Heart right ventricle (tissue), 16 donors: ENCODE results near the gene C1orf105. TPM values are rescaled to one million over a fixed set of nuclear protein-coding genes. Genes with fewer than 3 reads are reported as not detected.

Experiments
- ATAC-seq, 8 donors: fragments of 200-7000 bp; cut with Tn5 transposase; one replicate each; pipeline ENCODE4 v1.9.1; 2020; ENCODE audit warnings: mild to moderate bottlenecking in 8 of 8, moderate library complexity in 8 of 8, moderate number of reproducible peaks in 1 of 8
- DNase-seq, 2 donors: peaks; one replicate each; pipeline ENCODE4 v3.0.0-alpha.2; 2020
- H3K27ac ChIP-seq, 10 donors: fragments of 200-600 bp; sonication (generic) in 2 of 10; one replicate each; pipeline versions ENCODE4 v1.5.0 to v1.8.0; 2020 to 2022; ENCODE audit warnings: mild to moderate bottlenecking in 3 of 10
- H3K27me3 ChIP-seq, 7 donors: fragments of 200-600 bp; one replicate each; pipeline ENCODE4 v1.8.0; 2021 to 2022; ENCODE audit warnings: mild to moderate bottlenecking in 2 of 7
- H3K36me3 ChIP-seq, 9 donors: fragments of 200-600 bp; sonication (generic) in 1 of 9; one replicate each; pipeline versions ENCODE4 v1.5.0 to v1.8.0; 2020 to 2022; ENCODE audit warnings: mild to moderate bottlenecking in 2 of 9
- H3K4me1 ChIP-seq, 9 donors: fragments of 200-600 bp; sonication (generic) in 1 of 9; one replicate each; pipeline versions ENCODE4 v1.5.0 to v1.8.0; 2020 to 2022; ENCODE audit warnings: mild to moderate bottlenecking in 4 of 9
- H3K4me3 ChIP-seq, 10 donors: fragments of 200-600 bp; sonication (generic) in 2 of 10; one replicate each; pipeline versions ENCODE4 v1.5.0 to v1.8.0; 2020 to 2022; ENCODE audit warnings: mild to moderate bottlenecking in 7 of 10, moderate library complexity in 2 of 10
- H3K9me3 ChIP-seq, 11 donors: fragments of 200-600 bp in 10 of 11; sonication (generic) in 2 of 11; one replicate each; pipeline versions ENCODE4 v1.5.0 to v1.8.0; 2013 to 2022; ENCODE audit warnings: mild to moderate bottlenecking in 2 of 11, control low read depth in 1 of 11, moderate library complexity in 1 of 11
- WGBS, 2 donors: extraction: QIAGEN DNeasy Blood & Tissue Kit; methylation state at CpG; one replicate each; pipeline ENCODE4 v1.1.7; 2013; ENCODE audit warnings: inconsistent platforms in 1 of 2; 5-methylcytosine and 5-hydroxymethylcytosine counted together
- intact Hi-C, 10 donors: fragments of 100-400 bp; cut with DNase I; formaldehyde crosslinking; loops; one replicate each; pipeline versions ENCODE4 v1.11.1 to v1.14.2; 2022
- polyA plus RNA-seq, 2 donors: library from polyadenylated mRNA; stranded (reverse); fragments of 200-250 nt; gene quantifications; one replicate each; pipeline ENCODE4 v1.2.3, GENCODE V29; 2013
- total RNA-seq, 10 donors: library from RNA; stranded (reverse); fragmentation: NEBNext Ultra II Directional in 3 of 10; extraction: Animal tissue kit (Norgen Biotek cat#: 25700) in 3 of 10; gene quantifications; one replicate each; pipeline versions ENCODE4 v1.2.1 to v1.2.4, GENCODE V29; 2021 to 2023
- TF ChIP-seq, protein P1 (sequence below), 9 donors: fragments of 200-600 bp; sonication (generic) in 2 of 9; IDR thresholded peaks; one replicate each; pipeline versions ENCODE4 v1.5.0 to v1.8.0; 2021 to 2022; ENCODE audit warnings: antibody characterized with exemption in 9 of 9, mild to moderate bottlenecking in 5 of 9, moderate library complexity in 1 of 9
- donor health status: Arrhythmogenic right ventricular cardiomyopathy.
- donor health status: ischemic (EF 13 %, LVEDD 7.1; RV severe dilation, severe dysfunction).
- donor health status: healthy with polysubstance abuse.
- donor health status: DM: no; HTN: yes; CAD: no.
- donor health status: DM: no; HTN: no; CAD: no.
- donor health status: ischemic (EF 25% LVEDD 6.9; RV normal size, moderate dysfunction).
- donor health status: ischemic (EF 25% LVEDD 5.7; RV mildly dilated, moderate dysfunction).
- donor health status: healthy.
- donor health status: DM: yes; HTN: yes; CAD: no.
- donor health status: Ischemic cardiomyopathy.
- donor health status: ischemic (EF 35%, LVEDD 5.7; RV mildly dilated, moderate dysfunction).
- donor health status: nonischemic (EF 11% LVEDD 7.7; RV severe dilation, severe dysfunction).
- donor health status: DM: yes; HTN: yes; CAD: no.
- donor health status: PGD.
- donor health status: ischemic (EF 29% LVEDD 5.4; RV normal size, mild dysfunction).
- donor health status: nonischemic (EF 23%, LVEDD 6.1; RV moderate dilation, normal function).

C1orf105 gene
- total and polyA plus RNA-seq, 12 donors, result 1.1 to 52.7 (median 8.6) TPM

DNA sequence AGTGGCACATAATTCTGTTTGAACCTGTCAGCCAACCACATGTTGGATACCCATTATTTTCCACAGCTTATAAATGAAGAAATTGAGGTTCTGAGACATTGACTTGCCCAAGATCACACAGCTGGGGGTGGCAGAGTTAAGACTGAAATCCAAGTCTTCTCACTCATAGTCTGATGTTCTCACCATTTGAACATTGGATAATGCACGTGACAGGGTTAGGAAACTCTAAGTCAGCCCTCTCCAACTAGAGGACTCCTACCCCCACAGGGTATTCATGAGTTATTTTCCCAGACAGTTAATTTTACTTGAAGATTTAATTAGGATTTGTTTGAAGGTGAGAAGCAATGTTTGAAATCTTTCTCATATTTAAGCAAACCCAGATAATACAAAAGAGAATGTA lies 38.1 kb upstream of the C1orf105 start:
- H3K4me1 ChIP-seq, result peaks cover 0 to 30% (median 10%) of the 10 kb centered on the region in 9 donors
- intact Hi-C loops, result no loop called here
- no peak overlapping the region for H3K4me3 ChIP-seq
- H3K27me3 ChIP-seq, result no peaks in the 10 kb centered on the region
- no peak for ATAC-seq
- H3K27ac ChIP-seq, result peak overlapping the region in 1 of 10 donors; percentile 45
- DNase-seq, result no peak
- 83 to 95% methylated on average over 1 of the region's 1 CpG for WGBS, 2 donors
- peaks cover 0 to 6% (median 0%) of the 10 kb centered on the region in 9 donors for H3K36me3 ChIP-seq
- no peaks in the 10 kb centered on the region for H3K9me3 ChIP-seq
- TF ChIP-seq, protein P1, sequence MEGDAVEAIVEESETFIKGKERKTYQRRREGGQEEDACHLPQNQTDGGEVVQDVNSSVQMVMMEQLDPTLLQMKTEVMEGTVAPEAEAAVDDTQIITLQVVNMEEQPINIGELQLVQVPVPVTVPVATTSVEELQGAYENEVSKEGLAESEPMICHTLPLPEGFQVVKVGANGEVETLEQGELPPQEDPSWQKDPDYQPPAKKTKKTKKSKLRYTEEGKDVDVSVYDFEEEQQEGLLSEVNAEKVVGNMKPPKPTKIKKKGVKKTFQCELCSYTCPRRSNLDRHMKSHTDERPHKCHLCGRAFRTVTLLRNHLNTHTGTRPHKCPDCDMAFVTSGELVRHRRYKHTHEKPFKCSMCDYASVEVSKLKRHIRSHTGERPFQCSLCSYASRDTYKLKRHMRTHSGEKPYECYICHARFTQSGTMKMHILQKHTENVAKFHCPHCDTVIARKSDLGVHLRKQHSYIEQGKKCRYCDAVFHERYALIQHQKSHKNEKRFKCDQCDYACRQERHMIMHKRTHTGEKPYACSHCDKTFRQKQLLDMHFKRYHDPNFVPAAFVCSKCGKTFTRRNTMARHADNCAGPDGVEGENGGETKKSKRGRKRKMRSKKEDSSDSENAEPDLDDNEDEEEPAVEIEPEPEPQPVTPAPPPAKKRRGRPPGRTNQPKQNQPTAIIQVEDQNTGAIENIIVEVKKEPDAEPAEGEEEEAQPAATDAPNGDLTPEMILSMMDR (IDR thresholded peaks at IDR 0.05), result no peak

DNA sequence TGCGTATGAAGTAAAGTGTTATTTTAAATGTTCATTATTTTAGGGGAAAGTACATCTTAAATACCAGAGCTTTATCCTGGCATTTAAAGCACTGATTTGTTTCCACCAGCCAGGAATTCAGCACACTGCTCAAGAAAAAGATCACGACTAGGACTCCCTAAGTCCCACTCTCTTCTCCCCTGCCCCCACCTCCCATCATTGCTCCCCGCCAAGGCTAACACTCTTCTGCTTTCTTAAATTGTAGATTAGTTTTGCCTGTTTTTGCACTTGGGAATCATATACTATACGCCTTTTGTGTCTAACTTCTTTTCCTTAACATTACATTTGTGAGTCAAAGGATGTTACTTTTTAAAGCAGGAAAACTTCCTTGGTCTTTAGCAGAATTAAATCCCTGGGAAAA lies 37.5 kb upstream of the C1orf105 start:
- Histone ChIP-seq H3K27me3 (no peaks in the 10 kb centered on the region), H3K27ac (peak overlapping the region in 3 of 10 donors; percentile 28 to 45 (median 37)), H3K4me3 (peak overlapping the region in 3 of 10 donors; percentile 3 to 8 (median 6)), H3K9me3 (no peaks in the 10 kb centered on the region), H3K4me1 (peaks cover 0 to 30% (median 10%) of the 10 kb centered on the region in 9 donors), H3K36me3 (peaks cover 0 to 6% (median 0%) of the 10 kb centered on the region in 9 donors)
- TF ChIP-seq, protein P1 (IDR thresholded peaks at IDR 0.05), result no peak
- intact Hi-C loops, result no loop called here
- 64 to 68% methylated on average over 4 of the region's 4 CpGs for whole genome bisulfite sequencing, 2 donors
- DNase-seq (no peak), ATAC-seq (peak in 1 of 8 donors; percentile 28)

DNA sequence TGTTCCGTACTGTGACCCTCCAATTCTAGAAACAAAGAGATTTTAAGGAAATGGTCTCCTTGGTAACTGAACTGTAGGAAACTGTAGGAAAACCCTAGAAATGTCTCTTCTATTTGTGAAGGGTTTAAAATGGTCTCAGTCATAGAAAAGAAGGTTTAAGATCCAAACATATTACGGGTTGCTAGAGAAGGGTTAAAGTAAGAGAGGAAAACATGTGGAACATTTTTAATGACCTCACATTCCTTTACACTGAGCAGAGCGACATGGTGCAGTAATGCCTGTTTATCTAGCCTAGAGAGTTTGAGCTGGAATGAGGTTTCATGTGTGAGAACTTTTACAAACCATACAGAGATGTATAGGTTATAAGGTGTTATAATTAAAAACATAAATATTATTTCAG lies 36.9 kb upstream of the C1orf105 start:
- intact Hi-C loops, result no loop called here

DNA sequence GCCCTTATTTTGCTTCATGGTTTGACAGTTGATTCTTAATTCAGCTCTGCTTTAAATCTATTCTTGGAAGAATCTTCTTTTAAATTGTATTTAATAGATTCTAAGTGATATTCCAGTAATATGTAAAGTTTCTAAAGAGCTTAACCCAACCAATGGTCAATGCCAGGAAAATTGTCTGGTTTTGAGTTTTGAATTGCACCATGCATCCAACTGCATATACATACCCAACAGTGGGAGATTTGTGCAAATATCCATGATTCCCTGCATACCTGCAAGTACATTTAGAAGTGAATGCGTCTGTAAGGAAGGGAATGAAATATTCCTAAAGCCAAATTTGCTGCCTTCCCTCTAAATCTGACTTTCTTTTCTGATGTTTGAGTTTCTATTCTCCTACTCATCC lies 35.8 kb upstream of the C1orf105 start:
- no peak for ATAC-seq
- Histone ChIP-seq H3K36me3 (peaks cover 0 to 2% (median 0%) of the 10 kb centered on the region in 9 donors), H3K27me3 (no peaks in the 10 kb centered on the region), H3K9me3 (no peaks in the 10 kb centered on the region), H3K4me1 (peaks cover 0 to 30% (median 10%) of the 10 kb centered on the region in 9 donors), H3K27ac (no peak overlapping the region), H3K4me3 (no peak overlapping the region)
- no peak for DNase-seq
- intact Hi-C loops, result no loop called here
- WGBS, 2 donors, result 95 to 98% methylated on average over 1 of the region's 1 CpG
- TF ChIP-seq, protein P1 (IDR thresholded peaks at IDR 0.05), result no peak

More for the DNA sequence above, 36.9 kb upstream of the C1orf105 start:
- no peak for DNase-seq
- ATAC-seq, result peak in 4 of 8 donors; percentile 55 to 78 (median 66)
- H3K27me3 ChIP-seq, result no peaks in the 10 kb centered on the region
- 33 to 42% methylated on average over 3 of the region's 3 CpGs for WGBS, 2 donors
- H3K9me3 ChIP-seq, result no peaks in the 10 kb centered on the region
- TF ChIP-seq, protein P1 (IDR thresholded peaks at IDR 0.05), result no peak
- H3K4me3 ChIP-seq, result peak overlapping the region in 3 of 10 donors; percentile 3 to 8 (median 6)
- H3K4me1 ChIP-seq, result peaks cover 0 to 30% (median 10%) of the 10 kb centered on the region in 9 donors
- H3K27ac ChIP-seq, result peak overlapping the region in 3 of 10 donors; percentile 28 to 45 (median 37)
- peaks cover 0 to 6% (median 0%) of the 10 kb centered on the region in 9 donors for H3K36me3 ChIP-seq
